Chondrocyte (in vitro differentiated cells): ENCODE measurements around the gene TGM5. TPM values are rescaled to one million over a fixed set of nuclear protein-coding genes. Genes with fewer than 3 reads are reported as not detected.
A peak's percentile ranks its signal among the peaks of the same experiment; 100 is the strongest.

Experiments
- DNase-seq: peaks from one replicate; pipeline ENCODE4 v3.0.0; 2021; ENCODE audit warnings: mixed read lengths, low spot score
- H3K27ac Mint-ChIP-seq: one replicate; pipeline ENCODE4 v1.8.0; 2021; ENCODE audit warnings: mild to moderate bottlenecking, moderate library complexity, mixed read lengths; ENCODE audit not compliant: unreplicated experiment
- H3K27me3 Mint-ChIP-seq: 2 replicates; pipeline ENCODE4 v1.8.0; 2021; ENCODE audit warnings: low read depth, mixed read lengths
- H3K36me3 Mint-ChIP-seq: 2 replicates; pipeline ENCODE4 v1.8.0; 2021; ENCODE audit warnings: low read depth, mixed read lengths
- H3K4me1 Mint-ChIP-seq: 2 replicates; pipeline ENCODE4 v1.8.0; 2021; ENCODE audit warnings: low read depth, mild to moderate bottlenecking, mixed read lengths
- H3K4me3 Mint-ChIP-seq: one replicate; pipeline ENCODE4 v1.8.0; 2021; ENCODE audit warnings: mild to moderate bottlenecking, moderate library complexity, mixed read lengths; ENCODE audit not compliant: unreplicated experiment
- H3K9me3 Mint-ChIP-seq: 2 replicates; pipeline ENCODE4 v1.8.0; 2021; ENCODE audit warnings: low read depth, mixed read lengths
- total RNA-seq: library from RNA; stranded (reverse); gene quantifications from 3 replicates; pipeline ENCODE4 v1.2.1, GENCODE V29; 2021
- TF ChIP-seq, protein P1 (sequence below): fragments of 200-600 bp; sonication (generic); IDR thresholded peaks from 2 replicates; pipeline ENCODE4 v1.5.0; 2021; ENCODE audit warnings: antibody characterized with exemption, mild to moderate bottlenecking, moderate library complexity

The TGM5 gene
- total RNA-seq, 1 donor from 2014 or later = not detected

- no peak for DNase-seq
- no peak overlapping the region for H3K27ac Mint-ChIP-seq
- no peaks in the 10 kb centered on the region for H3K36me3 Mint-ChIP-seq
- H3K9me3 Mint-ChIP-seq = no peaks in the 10 kb centered on the region
- no peak overlapping the region for H3K4me3 Mint-ChIP-seq
- H3K27me3 Mint-ChIP-seq = peaks cover 40% of the 10 kb centered on the region
- H3K4me1 Mint-ChIP-seq = no peaks in the 10 kb centered on the region
- TF ChIP-seq, protein P1, sequence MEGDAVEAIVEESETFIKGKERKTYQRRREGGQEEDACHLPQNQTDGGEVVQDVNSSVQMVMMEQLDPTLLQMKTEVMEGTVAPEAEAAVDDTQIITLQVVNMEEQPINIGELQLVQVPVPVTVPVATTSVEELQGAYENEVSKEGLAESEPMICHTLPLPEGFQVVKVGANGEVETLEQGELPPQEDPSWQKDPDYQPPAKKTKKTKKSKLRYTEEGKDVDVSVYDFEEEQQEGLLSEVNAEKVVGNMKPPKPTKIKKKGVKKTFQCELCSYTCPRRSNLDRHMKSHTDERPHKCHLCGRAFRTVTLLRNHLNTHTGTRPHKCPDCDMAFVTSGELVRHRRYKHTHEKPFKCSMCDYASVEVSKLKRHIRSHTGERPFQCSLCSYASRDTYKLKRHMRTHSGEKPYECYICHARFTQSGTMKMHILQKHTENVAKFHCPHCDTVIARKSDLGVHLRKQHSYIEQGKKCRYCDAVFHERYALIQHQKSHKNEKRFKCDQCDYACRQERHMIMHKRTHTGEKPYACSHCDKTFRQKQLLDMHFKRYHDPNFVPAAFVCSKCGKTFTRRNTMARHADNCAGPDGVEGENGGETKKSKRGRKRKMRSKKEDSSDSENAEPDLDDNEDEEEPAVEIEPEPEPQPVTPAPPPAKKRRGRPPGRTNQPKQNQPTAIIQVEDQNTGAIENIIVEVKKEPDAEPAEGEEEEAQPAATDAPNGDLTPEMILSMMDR = no peak
These were observed 55.4 kb downstream of the TGM5 start for GRCh38 chr15:43211224-43211735.

GRCh38 chr15:43210807-43211206 lies 55.9 kb downstream of the TGM5 start:
- no peak overlapping the region for H3K4me3 Mint-ChIP-seq
- no peak for DNase-seq

DNA sequence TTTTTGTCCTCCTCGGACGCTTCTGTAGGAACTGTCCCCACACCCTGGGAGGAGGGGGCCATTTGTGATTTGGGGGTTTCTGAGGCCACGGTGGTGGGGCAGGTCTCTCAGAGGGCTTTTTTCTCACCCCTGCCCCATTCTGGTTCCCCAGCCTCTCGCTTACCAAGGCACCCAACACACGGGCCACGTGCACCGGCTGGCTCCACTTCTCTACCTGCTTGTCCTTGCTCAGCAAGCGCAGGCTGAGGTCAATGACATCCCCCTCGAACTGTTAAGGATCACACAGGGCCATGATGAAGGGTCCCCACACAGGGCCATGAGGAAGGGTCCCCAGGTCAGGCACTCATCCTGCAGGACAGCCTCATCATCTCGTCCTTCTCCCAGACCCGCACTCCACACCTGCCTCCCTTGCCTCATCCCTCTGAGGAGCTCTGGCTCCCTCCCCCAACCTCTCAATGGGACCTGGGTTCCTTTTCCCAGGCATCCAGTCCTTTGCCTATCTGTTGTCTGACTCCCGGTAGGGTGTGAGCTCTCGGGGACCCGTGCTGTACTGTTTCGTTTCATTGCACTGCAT lies 56.5 kb downstream of the TGM5 start:
- TF ChIP-seq, protein P1 = no peak
- H3K27ac Mint-ChIP-seq = no peak overlapping the region
- H3K36me3 Mint-ChIP-seq = no peaks in the 10 kb centered on the region
- no peak overlapping the region for H3K4me3 Mint-ChIP-seq
- H3K27me3 Mint-ChIP-seq = peaks cover 44% of the 10 kb centered on the region
- H3K9me3 Mint-ChIP-seq = no peaks in the 10 kb centered on the region
- no peak for DNase-seq
- H3K4me1 Mint-ChIP-seq = no peaks in the 10 kb centered on the region

More at GRCh38 chr15:43210807-43211206, 55.9 kb downstream of the TGM5 start:
- H3K4me1 Mint-ChIP-seq = no peaks in the 10 kb centered on the region
- peaks cover 44% of the 10 kb centered on the region for H3K27me3 Mint-ChIP-seq
- TF ChIP-seq, protein P1 = no peak
- H3K27ac Mint-ChIP-seq = no peak overlapping the region
- no peaks in the 10 kb centered on the region for H3K9me3 Mint-ChIP-seq
- H3K36me3 Mint-ChIP-seq = no peaks in the 10 kb centered on the region

- Mint-ChIP-seq H3K4me1 (peaks cover 2% of the 10 kb centered on the region), H3K27ac (no peak overlapping the region), H3K4me3 (no peak overlapping the region), H3K9me3 (no peaks in the 10 kb centered on the region), H3K27me3 (peaks cover 45% of the 10 kb centered on the region), H3K36me3 (peaks cover under 1% of the 10 kb centered on the region)
- TF ChIP-seq, protein P1 = peak; percentile 36
- no peak for DNase-seq
These were observed 57.5 kb downstream of the TGM5 start for GRCh38 chr15:43209059-43209824.

DNA sequence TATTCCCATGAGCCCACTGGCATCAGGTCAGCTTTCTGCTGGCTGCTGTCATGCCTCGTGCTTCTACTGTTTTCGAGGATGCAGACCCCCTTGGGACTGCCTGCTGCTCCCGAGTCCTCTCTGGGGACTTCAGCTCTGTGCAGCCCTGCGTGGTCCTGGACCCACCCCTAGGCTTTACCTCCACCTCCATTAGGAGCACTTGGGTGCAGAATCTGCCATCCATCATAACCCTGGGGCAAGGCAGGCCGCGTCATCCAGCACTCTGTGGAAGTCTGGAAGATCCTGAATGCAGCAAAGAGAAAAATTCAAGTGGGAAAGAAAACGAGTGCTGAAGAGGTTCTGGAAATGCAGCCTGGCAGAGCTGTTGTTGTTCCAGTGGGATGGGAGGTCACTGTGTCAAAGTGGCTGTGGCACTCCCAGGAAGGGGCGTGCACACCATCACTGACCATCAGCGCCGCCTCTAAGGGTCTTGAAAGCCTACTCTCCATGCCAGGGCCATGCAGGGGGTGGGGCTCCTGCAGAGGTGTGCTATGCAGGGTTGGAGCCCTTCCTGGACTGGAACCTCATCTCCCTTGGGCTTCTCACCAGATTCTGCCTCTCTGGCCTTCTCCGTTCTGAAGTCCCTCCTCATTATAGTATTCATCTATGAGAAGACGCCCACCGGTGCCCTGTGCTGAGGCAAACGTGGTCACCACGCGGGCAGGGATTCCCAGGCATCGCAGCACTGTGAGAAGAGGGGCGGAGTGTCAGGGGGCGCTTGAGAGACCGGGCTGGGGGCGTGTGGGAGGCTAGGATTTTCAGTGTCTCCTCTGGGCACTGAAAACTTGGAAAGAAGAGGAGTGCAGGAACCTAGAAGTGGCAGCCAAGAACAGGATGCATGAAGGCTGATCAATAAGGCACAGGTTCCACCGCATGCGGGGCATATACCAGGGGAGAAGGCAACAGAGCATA lies 58.4 kb downstream of the TGM5 start:
- no peak overlapping the region for H3K4me3 Mint-ChIP-seq
- H3K9me3 Mint-ChIP-seq = no peaks in the 10 kb centered on the region
- no peak overlapping the region for H3K27ac Mint-ChIP-seq
- peaks cover 46% of the 10 kb centered on the region for H3K27me3 Mint-ChIP-seq
- H3K36me3 Mint-ChIP-seq = peaks cover 2% of the 10 kb centered on the region
- peaks cover 5% of the 10 kb centered on the region for H3K4me1 Mint-ChIP-seq
- DNase-seq = no peak
- TF ChIP-seq, protein P1 = no peak
